ENCODE data around the gene GTF2I.
"Not testable (repeated sequence)": the region's sequence is repeated elsewhere in the genome, so short reads cannot be mapped to it uniquely, and the experiment has no call there.

Gene GTF2I

GRCh38 chr7:74674166-74674565 is 16.6 kb downstream of the GTF2I start:
- no peak overlapping the region for H3K4me3 ChIP-seq (ENCODE audit: low read depth, low read length)
- no peak for DNase-seq (ENCODE audit: low read depth, low spot score)
- in situ Hi-C loops (cut with HindIII; ENCODE audit: low sequenced_read_pairs), result no loop called here
- TF ChIP-seq, protein P1, sequence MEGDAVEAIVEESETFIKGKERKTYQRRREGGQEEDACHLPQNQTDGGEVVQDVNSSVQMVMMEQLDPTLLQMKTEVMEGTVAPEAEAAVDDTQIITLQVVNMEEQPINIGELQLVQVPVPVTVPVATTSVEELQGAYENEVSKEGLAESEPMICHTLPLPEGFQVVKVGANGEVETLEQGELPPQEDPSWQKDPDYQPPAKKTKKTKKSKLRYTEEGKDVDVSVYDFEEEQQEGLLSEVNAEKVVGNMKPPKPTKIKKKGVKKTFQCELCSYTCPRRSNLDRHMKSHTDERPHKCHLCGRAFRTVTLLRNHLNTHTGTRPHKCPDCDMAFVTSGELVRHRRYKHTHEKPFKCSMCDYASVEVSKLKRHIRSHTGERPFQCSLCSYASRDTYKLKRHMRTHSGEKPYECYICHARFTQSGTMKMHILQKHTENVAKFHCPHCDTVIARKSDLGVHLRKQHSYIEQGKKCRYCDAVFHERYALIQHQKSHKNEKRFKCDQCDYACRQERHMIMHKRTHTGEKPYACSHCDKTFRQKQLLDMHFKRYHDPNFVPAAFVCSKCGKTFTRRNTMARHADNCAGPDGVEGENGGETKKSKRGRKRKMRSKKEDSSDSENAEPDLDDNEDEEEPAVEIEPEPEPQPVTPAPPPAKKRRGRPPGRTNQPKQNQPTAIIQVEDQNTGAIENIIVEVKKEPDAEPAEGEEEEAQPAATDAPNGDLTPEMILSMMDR (IDR thresholded peaks at IDR 0.05; ENCODE audit: low read depth, low read length), result no peak

DNA sequence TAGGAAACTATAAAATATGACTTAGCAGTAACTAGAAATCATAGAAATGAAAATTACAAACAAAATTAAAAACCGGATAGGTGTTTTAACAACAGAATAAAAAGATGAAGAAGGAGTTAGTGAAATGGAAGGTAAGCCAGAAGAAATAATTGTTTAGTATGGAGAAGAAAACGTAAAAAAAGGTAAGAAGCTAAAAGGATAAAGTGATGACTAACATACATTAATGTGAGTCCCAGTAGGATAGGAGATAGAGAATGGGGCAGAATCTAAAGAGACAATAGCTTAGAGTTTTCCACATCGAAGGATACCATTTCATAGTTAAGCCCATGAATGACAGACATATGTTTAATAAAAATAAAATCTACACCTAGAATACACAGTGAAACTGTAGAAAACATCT is 25.3 kb downstream of the GTF2I start:
- in situ Hi-C loops (cut with HindIII; ENCODE audit: low sequenced_read_pairs), result no loop called here
- TF ChIP-seq, protein P1 (IDR thresholded peaks at IDR 0.05; ENCODE audit: low read depth, low read length), result no peak
- no peak for DNase-seq (ENCODE audit: low read depth, low spot score)
- H3K4me3 ChIP-seq (ENCODE audit: low read depth, low read length), result no peak overlapping the region

- TF ChIP-seq, protein P1 (IDR thresholded peaks at IDR 0.05; ENCODE audit: low read depth, low read length), result no peak
- DNase-seq (ENCODE audit: low read depth, low spot score), result no peak
- no peak overlapping the region for H3K4me3 ChIP-seq (ENCODE audit: low read depth, low read length)
- in situ Hi-C loops (cut with HindIII; ENCODE audit: low sequenced_read_pairs), result no loop called here
Observed at GRCh38 chr7:74683799-74684198, 26.3 kb downstream of the GTF2I start.

DNA sequence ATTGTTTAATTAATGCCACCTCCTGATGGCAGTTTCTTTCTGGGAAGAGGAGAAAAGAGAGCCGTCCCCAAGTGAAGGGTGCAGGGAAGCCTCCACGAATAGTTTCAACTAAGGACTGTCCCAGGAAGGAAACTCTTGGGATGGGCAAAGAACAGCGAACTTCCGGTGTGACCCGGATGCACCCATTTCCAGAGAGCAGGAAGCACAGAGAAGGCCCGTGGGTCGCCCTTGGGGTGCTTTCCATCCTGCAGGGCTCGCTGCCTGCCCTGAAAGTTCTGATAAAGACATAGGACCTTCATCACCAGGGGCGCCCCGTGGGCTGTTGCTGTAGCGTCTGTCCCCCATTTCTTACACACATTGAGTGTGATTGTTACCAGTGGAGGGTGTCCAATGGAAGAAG is 27.0 kb downstream of the GTF2I start:
- in situ Hi-C loops (cut with HindIII; ENCODE audit: low sequenced_read_pairs), result no loop called here
- TF ChIP-seq, protein P1 (IDR thresholded peaks at IDR 0.05; ENCODE audit: low read depth, low read length), result no peak
- DNase-seq (ENCODE audit: low read depth, low spot score), result no peak

DNA sequence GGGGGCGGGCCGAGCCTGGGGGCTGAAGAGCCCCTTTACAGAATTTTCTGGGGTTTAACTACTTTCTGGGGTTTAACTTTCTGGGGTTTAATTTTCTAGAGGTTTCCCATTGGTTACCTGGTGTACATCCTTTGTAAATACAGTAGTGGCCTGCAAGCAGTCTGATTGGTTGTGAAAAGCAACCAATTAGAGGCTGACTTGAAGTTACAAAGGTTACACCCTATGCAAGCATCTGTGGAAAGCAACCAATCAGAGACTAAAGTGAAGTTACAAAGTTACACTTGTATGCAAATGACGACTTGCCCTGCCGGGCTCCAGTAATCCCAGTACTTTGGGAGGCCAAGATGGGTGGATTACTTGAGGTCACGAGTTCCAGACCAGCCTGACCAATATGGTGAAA is 27.4 kb downstream of the GTF2I start:
- no peak for DNase-seq (ENCODE audit: low read depth, low spot score)
- no peak overlapping the region for H3K4me3 ChIP-seq (ENCODE audit: low read depth, low read length)
- TF ChIP-seq, protein P1 (IDR thresholded peaks at IDR 0.05; ENCODE audit: low read depth, low read length), result no peak
- in situ Hi-C loops (cut with HindIII; ENCODE audit: low sequenced_read_pairs), result no loop called here

More for the DNA sequence above, 27.0 kb downstream of the GTF2I start:
- no peak overlapping the region for H3K4me3 ChIP-seq (ENCODE audit: low read depth, low read length)

DNA sequence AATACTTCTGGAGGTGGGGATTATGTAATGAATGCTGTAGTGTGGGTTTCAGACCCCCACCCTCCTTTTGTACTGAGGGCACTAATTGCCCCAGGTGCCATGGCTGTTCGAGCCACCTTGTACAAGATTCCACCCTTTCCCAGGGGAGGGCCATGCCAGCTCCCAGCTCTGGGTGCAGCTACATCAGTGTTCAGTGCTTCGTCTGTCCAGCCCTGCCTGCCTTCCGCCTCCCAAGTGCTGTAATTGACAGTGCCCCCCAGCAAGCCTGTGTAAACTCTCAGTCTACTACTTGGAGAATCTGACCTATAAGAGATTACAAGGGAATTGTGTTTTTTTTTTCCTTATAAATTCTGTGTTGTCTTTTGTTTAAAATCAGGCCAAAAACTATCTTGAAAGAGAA is 33.0 kb downstream of the GTF2I start:
- in situ Hi-C loops (cut with HindIII; ENCODE audit: low sequenced_read_pairs), result no loop called here
- no peak overlapping the region for H3K4me3 ChIP-seq (ENCODE audit: low read depth, low read length)
- TF ChIP-seq, protein P1 (IDR thresholded peaks at IDR 0.05; ENCODE audit: low read depth, low read length), result no peak
- DNase-seq (ENCODE audit: low read depth, low spot score), result no peak

DNA sequence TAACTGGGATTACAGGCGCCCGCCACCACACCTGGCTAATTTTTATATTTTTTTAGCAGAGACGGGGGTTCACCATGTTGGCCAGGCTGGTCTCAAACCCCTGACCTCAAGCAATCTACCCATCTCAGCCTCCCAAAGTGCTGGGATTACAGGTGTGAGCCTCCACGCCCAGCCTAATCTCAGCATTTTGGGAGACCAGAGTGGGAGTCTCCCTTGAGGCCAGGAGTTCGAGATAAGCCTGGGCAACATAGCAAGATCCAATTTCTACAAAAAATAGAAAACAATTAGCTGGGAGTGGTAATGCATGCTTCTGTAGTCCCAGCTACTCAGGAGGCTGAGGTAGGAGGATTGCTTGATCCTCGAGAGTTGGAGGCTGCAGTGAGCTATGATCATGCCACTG is 46.9 kb downstream of the GTF2I start:
- H3K4me3 ChIP-seq (ENCODE audit: low read depth, low read length); DNase-seq (ENCODE audit: low read depth, low spot score); in situ Hi-C loops (cut with HindIII; ENCODE audit: low sequenced_read_pairs): not testable (repeated sequence)
